Mucosa of stomach (tissue), 1 donor: ENCODE results near the gene SLC44A1.

Experiments
- H3K27me3 ChIP-seq: one replicate; pipeline ENCODE4 v1.7.0; 2013; ENCODE audit warnings: mild to moderate bottlenecking, low read length; ENCODE audit not compliant: control insufficient read depth, insufficient read depth
- H3K36me3 ChIP-seq: one replicate; pipeline ENCODE4 v1.7.0; 2013; ENCODE audit warnings: low read length; ENCODE audit not compliant: control insufficient read depth, insufficient read depth
- H3K4me1 ChIP-seq: one replicate; pipeline ENCODE4 v1.7.0; 2013; ENCODE audit warnings: mild to moderate bottlenecking, low read length; ENCODE audit not compliant: control insufficient read depth, insufficient read depth
- H3K4me3 ChIP-seq: one replicate; pipeline ENCODE4 v1.7.0; 2013; ENCODE audit warnings: low read length
- H3K9ac ChIP-seq: one replicate; pipeline ENCODE4 v1.7.0; 2013; ENCODE audit warnings: mild to moderate bottlenecking, low read length, moderate library complexity
- H3K9me3 ChIP-seq: one replicate; pipeline ENCODE4 v1.7.0; 2013; ENCODE audit warnings: mild to moderate bottlenecking, low read length, moderate library complexity; ENCODE audit not compliant: control insufficient read depth
- donor health status: Pancreatic carcinoma.

SLC44A1 gene

GRCh38 chr9:105244003-105244733 lies at the start of gene SLC44A1:
SLC44A1 (plus strand) TSS chr9:105244651; CDS start chr9:105244869, 218 bp downstream.
- Histone ChIP-seq H3K9me3 (no peaks in the 10 kb centered on the region), H3K9ac (peak within 1 kb of the TSS; percentile 98), H3K27me3 (no peaks in the 10 kb centered on the region), H3K36me3 (no peaks in the 10 kb centered on the region), H3K4me3 (peak within 1 kb of the TSS; percentile 94), H3K4me1 (peaks cover 19% of the 10 kb centered on the region)

DNA sequence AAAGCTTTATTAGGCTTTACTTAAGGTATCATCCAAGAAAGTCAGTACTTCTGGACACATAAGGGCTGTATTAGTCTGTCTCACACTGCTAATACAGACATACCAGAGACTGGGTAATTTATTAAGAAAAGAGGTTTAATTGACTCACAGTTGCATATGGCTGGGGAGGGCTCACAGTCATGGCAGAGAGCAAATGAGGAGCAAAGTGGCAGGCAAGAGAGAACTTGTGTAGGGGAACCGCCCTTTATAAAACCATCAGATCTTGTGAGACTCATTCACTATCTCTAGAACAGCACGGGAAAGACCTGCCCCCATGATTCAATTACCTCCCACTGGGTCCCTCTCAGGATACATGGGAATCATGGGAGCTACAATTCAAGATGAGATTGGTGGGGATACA lies 49.2 kb upstream of the SLC44A1 start:
- no peak overlapping the region for H3K9ac ChIP-seq
- no peaks in the 10 kb centered on the region for H3K36me3 ChIP-seq
- no peak overlapping the region for H3K4me3 ChIP-seq
- no peaks in the 10 kb centered on the region for H3K27me3 ChIP-seq
- H3K4me1 ChIP-seq = no peaks in the 10 kb centered on the region
- no peaks in the 10 kb centered on the region for H3K9me3 ChIP-seq

DNA sequence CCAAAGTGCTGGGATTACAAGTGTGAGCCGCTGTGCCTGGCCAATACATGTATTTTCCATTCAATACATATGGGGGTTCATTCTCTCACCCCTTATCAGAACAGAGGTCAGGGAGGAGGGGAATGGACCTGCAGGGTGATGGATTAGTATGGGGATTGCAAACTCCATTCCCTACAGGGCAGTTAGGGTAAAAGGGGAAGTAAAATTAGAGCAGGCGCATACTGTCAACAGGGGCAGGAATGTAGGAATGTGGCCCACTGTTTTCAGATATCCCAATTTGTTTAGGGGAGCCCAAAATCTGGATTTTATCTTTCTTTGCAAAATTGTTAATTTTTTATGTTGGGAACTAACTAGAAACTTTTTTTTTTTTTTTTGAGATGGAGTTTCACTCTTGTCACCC lies 46.4 kb upstream of the SLC44A1 start:
- Histone ChIP-seq H3K9me3 (no peaks in the 10 kb centered on the region), H3K4me3 (no peak overlapping the region), H3K36me3 (no peaks in the 10 kb centered on the region), H3K4me1 (no peaks in the 10 kb centered on the region), H3K27me3 (no peaks in the 10 kb centered on the region), H3K9ac (no peak overlapping the region)

DNA sequence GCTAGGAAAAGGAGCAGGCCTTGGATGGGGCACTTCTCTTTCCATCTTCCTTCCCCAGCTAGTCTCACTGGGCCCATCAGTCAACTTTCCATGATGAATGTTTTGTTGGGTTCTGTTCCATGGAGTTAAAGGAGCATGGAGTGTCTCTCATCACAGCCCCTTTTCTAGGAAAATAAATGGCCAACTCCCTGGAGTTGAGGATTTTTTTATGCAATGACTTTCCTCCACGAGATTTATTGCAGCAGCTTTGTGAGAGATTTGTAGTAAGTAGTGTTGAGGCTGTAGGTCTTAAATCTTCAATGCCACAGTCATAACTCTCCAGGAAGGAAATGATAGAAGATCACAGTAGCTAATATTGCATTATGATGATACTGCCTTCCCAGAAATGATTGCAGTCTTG lies 45.6 kb upstream of the SLC44A1 start:
- no peak overlapping the region for H3K4me3 ChIP-seq
- H3K9me3 ChIP-seq = no peaks in the 10 kb centered on the region
- no peak overlapping the region for H3K9ac ChIP-seq
- no peaks in the 10 kb centered on the region for H3K36me3 ChIP-seq
- H3K4me1 ChIP-seq = no peaks in the 10 kb centered on the region
- no peaks in the 10 kb centered on the region for H3K27me3 ChIP-seq

DNA sequence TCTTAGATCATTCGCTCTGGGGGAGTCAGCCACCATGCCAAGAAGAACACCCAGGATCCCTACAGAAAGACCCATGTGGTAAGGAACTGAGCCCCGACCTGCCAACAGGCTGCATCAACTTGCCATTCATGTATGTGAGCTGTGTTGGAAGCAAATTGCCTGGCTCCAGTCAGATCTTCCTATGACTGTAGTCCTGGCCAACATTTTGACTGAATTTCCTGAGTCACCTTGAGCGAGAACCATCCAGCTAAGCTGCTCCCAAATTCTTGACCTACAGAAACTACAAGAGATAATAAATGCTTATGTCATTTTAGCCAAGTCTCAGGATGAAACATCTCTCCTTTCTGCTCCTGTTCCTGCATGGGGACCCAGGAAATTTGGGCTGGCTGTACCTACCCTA lies 40.0 kb upstream of the SLC44A1 start:
- H3K4me3 ChIP-seq = no peak overlapping the region
- H3K27me3 ChIP-seq = no peaks in the 10 kb centered on the region
- H3K36me3 ChIP-seq = no peaks in the 10 kb centered on the region
- H3K4me1 ChIP-seq = no peaks in the 10 kb centered on the region
- no peak overlapping the region for H3K9ac ChIP-seq
- no peaks in the 10 kb centered on the region for H3K9me3 ChIP-seq

DNA sequence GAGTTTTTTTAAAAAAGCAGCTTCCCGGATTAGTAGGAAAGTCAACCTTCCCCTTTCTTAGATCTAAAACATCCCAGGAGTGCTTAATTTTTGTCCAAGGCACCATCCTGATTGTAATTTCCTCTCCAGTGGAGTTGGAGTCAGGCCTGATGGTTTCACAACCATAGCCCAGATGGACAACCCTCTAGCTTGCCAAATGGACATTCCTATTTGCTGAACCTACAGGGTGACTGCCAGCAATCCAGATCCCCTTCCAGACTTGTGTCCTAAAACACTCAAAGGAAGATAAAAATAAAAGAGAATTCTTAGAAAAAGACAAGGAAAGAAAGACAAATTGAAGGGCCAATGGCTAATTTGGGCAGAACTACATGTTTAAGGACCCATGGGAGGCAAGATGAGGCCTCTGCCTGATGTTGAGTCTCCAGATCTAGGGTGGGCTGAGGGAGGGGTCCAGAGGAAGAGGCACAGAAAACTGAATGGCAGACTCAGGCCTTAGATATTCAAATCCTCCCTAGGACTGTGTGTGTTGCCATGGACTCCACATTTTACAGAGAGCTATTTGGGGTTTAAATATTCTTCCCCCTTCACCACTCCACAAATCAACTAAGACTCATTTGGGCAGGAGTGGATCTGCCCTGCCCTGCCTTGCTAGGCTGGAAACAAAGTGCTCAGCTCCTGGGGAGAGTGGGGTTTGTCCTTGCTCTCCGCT lies 38.5 kb upstream of the SLC44A1 start:
- Histone ChIP-seq H3K36me3 (no peaks in the 10 kb centered on the region), H3K9ac (no peak overlapping the region), H3K9me3 (no peaks in the 10 kb centered on the region), H3K4me1 (no peaks in the 10 kb centered on the region), H3K4me3 (no peak overlapping the region), H3K27me3 (no peaks in the 10 kb centered on the region)

DNA sequence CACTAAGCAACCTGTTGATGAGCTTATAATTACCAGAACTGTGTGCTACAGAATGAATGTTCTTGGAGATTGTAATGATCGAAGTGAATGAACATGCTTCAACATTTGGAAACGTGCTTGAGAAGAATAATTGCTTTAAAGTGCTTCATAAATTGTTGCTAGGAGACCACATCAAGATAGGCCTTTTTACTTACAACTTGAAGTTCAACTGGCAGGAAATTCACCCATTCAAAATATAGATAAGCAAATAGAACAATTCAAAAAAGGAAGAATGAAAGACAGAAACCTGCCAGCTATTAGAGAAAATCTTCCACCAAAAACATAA lies 38.0 kb upstream of the SLC44A1 start:
- no peaks in the 10 kb centered on the region for H3K4me1 ChIP-seq
- no peaks in the 10 kb centered on the region for H3K27me3 ChIP-seq
- H3K9me3 ChIP-seq = no peaks in the 10 kb centered on the region
- no peak overlapping the region for H3K9ac ChIP-seq
- no peak overlapping the region for H3K4me3 ChIP-seq
- H3K36me3 ChIP-seq = no peaks in the 10 kb centered on the region

DNA sequence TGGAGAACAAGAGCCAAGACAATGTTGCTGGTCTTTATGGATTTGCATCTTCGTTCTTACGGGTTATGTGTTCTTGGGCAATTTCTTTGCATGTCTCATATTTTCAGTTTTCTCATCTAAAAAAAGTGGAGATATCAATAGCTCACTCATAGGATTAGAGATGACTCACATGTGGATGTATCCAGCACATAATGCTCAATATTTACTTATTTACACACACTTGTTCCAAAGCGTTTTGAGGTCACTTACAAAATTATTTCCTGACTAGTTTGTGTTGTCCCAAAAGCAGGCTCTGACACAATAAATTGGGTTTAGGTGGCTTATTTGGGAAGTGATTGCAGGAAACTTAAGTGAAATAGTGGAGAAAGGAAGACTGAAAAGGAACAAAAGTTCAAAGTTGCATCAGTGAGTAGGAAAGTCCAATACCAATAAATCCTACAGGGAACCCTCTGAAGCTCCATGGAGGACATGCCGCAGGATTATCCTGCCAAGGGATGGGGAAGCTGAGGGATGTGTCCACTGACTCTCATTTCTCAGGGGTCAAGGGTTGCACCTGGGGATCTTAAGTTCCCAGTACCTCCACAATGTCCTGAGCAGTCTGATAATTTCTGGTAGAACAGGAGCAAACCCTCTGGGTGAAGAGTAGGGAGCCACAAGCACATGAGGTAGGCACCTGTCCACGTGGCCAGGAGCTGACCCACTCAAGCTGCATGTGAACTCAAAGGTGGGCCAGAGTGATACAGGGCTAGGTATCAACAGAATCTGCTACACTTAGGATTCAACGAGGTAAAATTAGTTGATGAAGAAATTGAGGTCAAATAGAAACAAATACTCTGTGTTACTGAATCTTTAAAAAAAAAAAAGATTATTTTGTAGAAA lies 37.4 kb upstream of the SLC44A1 start:
- no peaks in the 10 kb centered on the region for H3K9me3 ChIP-seq
- H3K9ac ChIP-seq = no peak overlapping the region
- no peaks in the 10 kb centered on the region for H3K36me3 ChIP-seq
- no peak overlapping the region for H3K4me3 ChIP-seq
- H3K4me1 ChIP-seq = no peaks in the 10 kb centered on the region
- no peaks in the 10 kb centered on the region for H3K27me3 ChIP-seq

- Histone ChIP-seq H3K4me1 (peaks cover 11% of the 10 kb centered on the region), H3K27me3 (no peaks in the 10 kb centered on the region), H3K4me3 (no peak overlapping the region), H3K9ac (no peak overlapping the region), H3K9me3 (no peaks in the 10 kb centered on the region), H3K36me3 (no peaks in the 10 kb centered on the region)
Measured at GRCh38 chr9:105216440-105217178, 27.8 kb upstream of the SLC44A1 start.

DNA sequence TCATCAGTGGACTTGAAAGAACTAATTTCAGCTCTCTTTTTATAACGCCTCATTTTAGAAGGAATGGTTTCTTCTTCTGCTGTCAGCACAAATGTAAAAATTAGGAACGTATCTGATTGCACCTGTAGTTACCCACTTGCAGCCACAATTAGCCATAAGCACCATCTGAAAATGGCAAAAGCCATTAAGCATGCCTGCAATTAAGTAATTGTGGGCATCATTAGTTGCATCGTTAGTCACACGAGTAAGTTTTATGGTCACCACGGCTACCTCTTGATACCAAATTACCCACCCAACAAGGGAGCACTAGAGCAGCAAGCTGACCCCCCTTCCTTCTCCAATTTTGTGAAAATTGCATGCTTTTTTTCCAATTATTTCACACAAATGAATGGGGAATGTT lies 25.8 kb upstream of the SLC44A1 start:
- Histone ChIP-seq H3K27me3 (no peaks in the 10 kb centered on the region), H3K4me3 (no peak overlapping the region), H3K9ac (no peak overlapping the region), H3K36me3 (no peaks in the 10 kb centered on the region), H3K4me1 (peaks cover 11% of the 10 kb centered on the region), H3K9me3 (peaks cover 6% of the 10 kb centered on the region)

GRCh38 chr9:105219291-105219805 lies 25.1 kb upstream of the SLC44A1 start:
- Histone ChIP-seq H3K9me3 (peaks cover 12% of the 10 kb centered on the region), H3K4me3 (no peak overlapping the region), H3K36me3 (no peaks in the 10 kb centered on the region), H3K4me1 (peaks cover 11% of the 10 kb centered on the region), H3K27me3 (no peaks in the 10 kb centered on the region), H3K9ac (no peak overlapping the region)
